SK-N-MC (cell line): ENCODE measurements around the gene GRIK4.

Source experiments
- EZH2 ChIP-seq: fragments of 200-600 bp; sonication (generic); IDR thresholded peaks from one replicate; pipeline ENCODE4 v1.6.1; 2017; ENCODE audit warnings: antibody characterized with exemption
- FOXP2 ChIP-seq: optimal IDR thresholded peaks from 2 replicates; pipeline ENCODE3; 2011; ENCODE audit warnings: mild to moderate bottlenecking, moderate library complexity; ENCODE audit not compliant: insufficient read depth; ENCODE audit errors: extremely low read length, control extremely low read depth
- POLR2AphosphoS5 ChIP-seq: IDR thresholded peaks from 2 replicates; pipeline ENCODE4 v1.6.1; 2012; ENCODE audit warnings: mild to moderate bottlenecking, low read depth, low read length, borderline replicate concordance

DNA sequence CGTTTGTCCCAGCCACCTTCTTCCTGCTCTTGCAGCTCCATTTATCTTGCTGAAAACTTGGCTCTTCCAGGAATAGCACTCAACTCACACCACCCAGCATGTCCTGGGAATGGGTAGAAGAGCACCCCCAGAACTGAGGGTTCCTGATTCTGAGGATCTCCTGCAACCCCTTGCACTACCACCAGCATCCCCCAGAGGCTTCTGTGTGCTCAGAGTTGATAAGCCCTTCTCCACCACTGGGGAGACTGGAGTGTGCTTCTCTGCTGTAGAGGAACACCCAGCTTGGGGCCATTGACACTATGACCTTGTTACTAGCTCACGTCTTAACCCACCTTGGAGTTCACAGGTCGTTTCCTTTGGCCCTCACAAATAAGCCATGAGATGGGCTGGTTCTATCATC, 121.0 kb downstream of the GRIK4 start:
- TF ChIP-seq EZH2 (no peak), FOXP2 (no peak), POLR2AphosphoS5 (no peak)
